AG04450 (cell line): ENCODE data around the gene PRCC. TPM values are rescaled to one million over a fixed set of nuclear protein-coding genes. Genes with fewer than 3 reads are reported as not detected.

Source experiments
- CTCF ChIA-PET: fragments of 300-600, 350-600 bp; formaldehyde crosslinking; extraction: SDS; loops from one replicate; lab custom pipeline; 2022; ENCODE audit warnings: antibody characterized with exemption, inconsistent platforms; lab: Charles Lee
- POLR2A ChIA-PET: fragments of 350-600 bp; formaldehyde crosslinking; extraction: SDS; loops from one replicate; lab custom pipeline; 2021; ENCODE audit warnings: antibody characterized with exemption, inconsistent platforms; lab: Yijun Ruan, JAX
- DNase-seq: peaks from one replicate; pipeline ENCODE4 v3.0.0-alpha.2; 2011; ENCODE audit warnings: low read depth, low spot score
- H3K27ac ChIP-seq: one replicate; pipeline ENCODE4 v1.5.1; 2012; ENCODE audit warnings: low read depth, low read length, control low read depth
- H3K27me3 ChIP-seq: one replicate; pipeline ENCODE4 v1.6.0; 2012; ENCODE audit warnings: low read length; ENCODE audit not compliant: control insufficient read depth, insufficient read depth
- H3K4me3 ChIP-seq: 2 replicates; pipeline ENCODE4 v1.5.1; 2011; ENCODE audit warnings: mild to moderate bottlenecking, low read depth, low read length, control low read depth
- H3K9me3 ChIP-seq: 2 replicates; pipeline ENCODE4 v1.5.1; 2012; ENCODE audit warnings: low read length; ENCODE audit not compliant: control insufficient read depth, insufficient read depth
- CTCF ChIP-seq: IDR thresholded peaks from 2 replicates; pipeline ENCODE4 v1.5.1; 2011; ENCODE audit warnings: low read depth, low read length, control low read depth, inconsistent platforms
- polyA plus RNA-seq: library from polyadenylated mRNA; depleted of rRNA; stranded (reverse); fragments of >200 nt; gene quantifications from 2 replicates; pipeline ENCODE4 v1.2.3, GENCODE V29; 2011

Gene PRCC
- polyA plus RNA-seq, 1 experiment, result 51.1 TPM

- Histone ChIP-seq H3K27me3 (no peaks in the 10 kb centered on the region), H3K27ac (no peak overlapping the region), H3K4me3 (no peak overlapping the region), H3K9me3 (no peaks in the 10 kb centered on the region)
- ChIA-PET CTCF (interaction anchor here (1.2 to 10.5 kb wide), 2 partner anchors 77 to 89 kb away, joined by 4 to 108 read pairs; partner anchors contain the start of gene PEAR1), POLR2A (no interaction called here)
- DNase-seq, result no peak
- TF ChIP-seq CTCF, result no peak
Measured at GRCh38 chr1:156803086-156803851, 35.9 kb downstream of the PRCC start.

- no peaks in the 10 kb centered on the region for H3K9me3 ChIP-seq
- no peak overlapping the region for H3K4me3 ChIP-seq
- DNase-seq, result no peak
- H3K27me3 ChIP-seq, result peaks cover 6% of the 10 kb centered on the region
- no peak overlapping the region for H3K27ac ChIP-seq
- POLR2A ChIA-PET, result interaction anchor here (1.2 kb wide), 1 partner anchor 56 kb away, joined by 5 read pairs; no protein-coding TSS in a partner anchor
- CTCF ChIA-PET, result interaction anchor here (1.1 kb wide), 1 partner anchor 56 kb away, joined by 3 read pairs; no protein-coding TSS in a partner anchor
- no peak for TF ChIP-seq CTCF
Measured at GRCh38 chr1:156804026-156804425, 36.7 kb downstream of the PRCC start.

GRCh38 chr1:156804572-156805243, 37.4 kb downstream of the PRCC start:
- CTCF ChIA-PET, result interaction anchor here (0.7 to 1.1 kb wide), 2 partner anchors 55 to 366 kb away, joined by 3 read pairs; no protein-coding TSS in a partner anchor
- POLR2A ChIA-PET, result interaction anchor here (0.7 to 1.6 kb wide), 4 partner anchors 17 to 55 kb away, joined by 3 to 5 read pairs (median 3); no protein-coding TSS in a partner anchor
- H3K27me3 ChIP-seq, result peaks cover 7% of the 10 kb centered on the region
- no peak for DNase-seq
- no peaks in the 10 kb centered on the region; the same call in 1 of the 2 replicates for H3K9me3 ChIP-seq
- H3K4me3 ChIP-seq, result no peak overlapping the region
- TF ChIP-seq CTCF, result no peak
- no peak overlapping the region for H3K27ac ChIP-seq

GRCh38 chr1:156805766-156806511, 38.6 kb downstream of the PRCC start:
- no peak for TF ChIP-seq CTCF
- H3K4me3 ChIP-seq, result no peak overlapping the region
- peak overlapping the region; percentile 21 for H3K27ac ChIP-seq
- H3K9me3 ChIP-seq, result no peaks in the 10 kb centered on the region; the same call in 1 of the 2 replicates
- DNase-seq, result peak; percentile 82
- H3K27me3 ChIP-seq, result peaks cover 7% of the 10 kb centered on the region
- ChIA-PET CTCF (interaction anchor here (1.3 to 2.1 kb wide), 2 partner anchors 32 to 54 kb away, joined by 4 to 7 read pairs; no protein-coding TSS in a partner anchor), POLR2A (interaction anchor here (1.2 to 1.6 kb wide), 2 partner anchors 16 to 52 kb away, joined by 3 read pairs; no protein-coding TSS in a partner anchor)
